PC-9 (cell line): ENCODE results near the gene CALHM1.

Source experiments
- CTCF ChIP-seq: fragments of 200-600 bp; sonication (generic); conservative IDR thresholded peaks from 2 replicates; pipeline ENCODE4 v1.6.1; 2017; ENCODE audit warnings: mixed run types, antibody characterized with exemption, mild to moderate bottlenecking, moderate library complexity
- EZH2 ChIP-seq: fragments of 200-600 bp; sonication (generic); IDR thresholded peaks from 2 replicates; pipeline ENCODE4 v1.8.0; 2017; ENCODE audit warnings: antibody characterized with exemption, low read depth

GRCh38 chr10:103466734-103467133 is 8.0 kb upstream of the CALHM1 start:
- TF ChIP-seq CTCF (no peak), EZH2 (no peak)
